Mucosa of rectum (tissue), 2 donors: ENCODE measurements around the gene NCOA7.

Experiments used
- H3K27ac ChIP-seq, 2 donors: one replicate each; pipeline ENCODE4 v1.7.0; 2013; ENCODE audit warnings: inconsistent platforms in 2 of 2, low read depth in 2 of 2, low read length in 2 of 2
- H3K27me3 ChIP-seq, 2 donors: one replicate each; pipeline ENCODE4 v1.7.0; 2013; ENCODE audit warnings: low read length in 2 of 2; ENCODE audit not compliant: control insufficient read depth in 2 of 2, insufficient read depth in 2 of 2
- H3K36me3 ChIP-seq, 2 donors: one replicate each; pipeline ENCODE4 v1.7.0; 2013; ENCODE audit warnings: low read length in 2 of 2; ENCODE audit not compliant: control insufficient read depth in 2 of 2, insufficient read depth in 2 of 2
- H3K4me1 ChIP-seq, 2 donors: one replicate each; pipeline ENCODE4 v1.7.0; 2013; ENCODE audit warnings: low read length in 2 of 2, mild to moderate bottlenecking in 1 of 2; ENCODE audit not compliant: control insufficient read depth in 2 of 2, insufficient read depth in 2 of 2
- H3K4me3 ChIP-seq, 2 donors: one replicate each; pipeline ENCODE4 v1.7.0; 2013; ENCODE audit warnings: low read length in 2 of 2
- H3K9ac ChIP-seq, 2 donors: one replicate each; pipeline ENCODE4 v1.7.0; 2013; ENCODE audit warnings: low read length in 2 of 2, low read depth in 1 of 2, mild to moderate bottlenecking in 1 of 2
- H3K9me3 ChIP-seq, 2 donors: one replicate each; pipeline ENCODE4 v1.7.0; 2013; ENCODE audit warnings: low read length in 2 of 2; ENCODE audit not compliant: control insufficient read depth in 2 of 2
- donor health status: healthy.
- donor health status: Normal muscosa, but diverticular disease.

Gene NCOA7

DNA sequence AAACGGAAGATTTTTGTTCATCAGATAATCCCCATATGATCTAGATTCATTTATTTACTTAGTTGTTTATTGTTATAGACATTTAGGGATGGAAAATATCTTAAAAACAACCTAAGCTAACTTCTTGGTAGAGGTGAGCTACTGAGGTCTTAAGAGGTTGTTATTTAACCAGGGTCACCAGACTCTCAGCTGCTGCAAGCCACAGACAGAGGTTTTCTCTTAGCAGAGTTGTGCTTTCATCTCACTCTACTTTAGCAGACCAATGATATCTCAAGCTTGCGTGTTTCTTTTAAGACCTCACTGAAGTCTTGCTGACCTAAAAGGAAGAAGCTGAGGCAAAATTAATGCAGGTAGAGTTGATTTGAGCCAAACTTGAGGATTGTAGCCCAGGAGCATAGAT, 43.6 kb downstream of the NCOA7 start:
- Histone ChIP-seq H3K4me3 (no peak overlapping the region), H3K9me3 (no peaks in the 10 kb centered on the region), H3K27me3 (no peaks in the 10 kb centered on the region), H3K27ac (peak overlapping the region in 1 of 2 donors; percentile 38), H3K4me1 (peaks cover 0 to 2% of the 10 kb centered on the region in 2 donors), H3K36me3 (no peaks in the 10 kb centered on the region), H3K9ac (no peak overlapping the region)

- Histone ChIP-seq H3K4me3 (no peak overlapping the region), H3K27ac (peak overlapping the region in 1 of 2 donors; percentile 38), H3K4me1 (peaks cover 0 to 2% of the 10 kb centered on the region in 2 donors), H3K27me3 (no peaks in the 10 kb centered on the region), H3K9ac (no peak overlapping the region), H3K36me3 (no peaks in the 10 kb centered on the region), H3K9me3 (no peaks in the 10 kb centered on the region)
Measured at GRCh38 chr6:125835221-125835744, 44.5 kb downstream of the NCOA7 start.

- H3K36me3 ChIP-seq = no peaks in the 10 kb centered on the region
- no peak overlapping the region for H3K27ac ChIP-seq
- H3K27me3 ChIP-seq = no peaks in the 10 kb centered on the region
- peaks cover 0 to 2% of the 10 kb centered on the region in 2 donors for H3K4me1 ChIP-seq
- H3K4me3 ChIP-seq = no peak overlapping the region
- H3K9me3 ChIP-seq = no peaks in the 10 kb centered on the region
- H3K9ac ChIP-seq = no peak overlapping the region
Measured at GRCh38 chr6:125836466-125836865, 45.7 kb downstream of the NCOA7 start.

DNA sequence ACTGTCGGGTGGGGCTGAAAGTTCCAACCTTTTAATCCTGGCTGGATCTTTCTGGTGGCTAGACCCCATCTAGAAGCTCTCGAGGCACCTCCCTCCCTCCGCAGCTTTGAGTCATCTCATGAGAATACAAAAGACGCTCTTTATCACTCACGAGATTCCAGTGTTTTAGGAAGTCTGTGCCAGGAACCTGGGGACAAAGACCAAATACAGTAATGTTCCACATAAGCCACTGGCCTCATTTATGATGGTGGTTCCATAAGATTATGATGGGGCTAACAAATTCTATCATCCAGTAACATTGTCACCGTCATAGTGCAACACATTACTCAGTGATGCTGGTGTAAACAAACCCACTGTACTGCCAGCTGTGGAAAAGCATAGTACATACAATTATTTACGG, 48.7 kb downstream of the NCOA7 start:
- peaks cover 0 to under 1% of the 10 kb centered on the region in 2 donors for H3K4me1 ChIP-seq
- no peak overlapping the region for H3K4me3 ChIP-seq
- no peak overlapping the region for H3K9ac ChIP-seq
- no peaks in the 10 kb centered on the region for H3K36me3 ChIP-seq
- H3K27ac ChIP-seq = no peak overlapping the region
- no peaks in the 10 kb centered on the region for H3K9me3 ChIP-seq
- no peaks in the 10 kb centered on the region for H3K27me3 ChIP-seq

- H3K9ac ChIP-seq = no peak overlapping the region
- H3K27ac ChIP-seq = no peak overlapping the region
Measured at GRCh38 chr6:125839879-125840278, 49.1 kb downstream of the NCOA7 start.

DNA sequence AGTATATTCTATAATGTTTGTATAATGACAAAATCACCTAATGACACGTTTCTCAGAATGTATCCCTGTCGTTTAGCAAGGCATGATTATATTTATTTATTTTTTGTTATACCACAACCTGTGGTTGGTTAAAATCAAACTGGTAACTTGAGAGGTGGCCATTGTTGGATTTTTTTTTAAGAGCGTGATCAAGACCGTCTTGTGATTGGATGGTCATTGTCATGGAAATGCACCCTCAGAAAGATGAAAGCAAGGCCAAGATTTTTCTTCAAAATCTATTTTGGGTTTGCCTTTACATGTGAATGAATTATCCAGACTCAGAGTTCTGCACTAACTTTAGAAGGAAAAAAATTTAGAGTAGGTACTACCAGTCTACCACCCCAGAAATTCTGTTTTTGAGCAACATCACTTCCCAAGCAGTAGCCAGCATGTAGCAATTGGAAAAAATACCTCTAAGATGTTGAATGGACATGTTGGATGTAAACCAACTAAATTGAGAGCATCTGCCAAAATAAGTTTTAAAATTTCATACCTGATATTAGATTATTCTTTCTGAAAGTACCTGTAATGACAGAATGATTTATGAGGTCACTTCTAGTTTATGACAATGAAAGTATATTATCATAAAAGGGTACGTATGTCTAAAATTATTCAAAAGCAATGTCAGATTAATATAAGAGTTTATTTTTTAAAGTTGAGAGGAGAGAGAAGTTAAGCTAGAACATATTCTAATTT, 50.8 kb downstream of the NCOA7 start:
- Histone ChIP-seq H3K4me1 (no peaks in the 10 kb centered on the region), H3K9me3 (no peaks in the 10 kb centered on the region), H3K9ac (no peak overlapping the region), H3K36me3 (no peaks in the 10 kb centered on the region), H3K4me3 (no peak overlapping the region), H3K27me3 (no peaks in the 10 kb centered on the region), H3K27ac (no peak overlapping the region)

More at GRCh38 chr6:125839879-125840278, 49.1 kb downstream of the NCOA7 start:
- no peak overlapping the region for H3K4me3 ChIP-seq
- no peaks in the 10 kb centered on the region for H3K9me3 ChIP-seq
- no peaks in the 10 kb centered on the region for H3K27me3 ChIP-seq
- H3K4me1 ChIP-seq = no peaks in the 10 kb centered on the region
- no peaks in the 10 kb centered on the region for H3K36me3 ChIP-seq

DNA sequence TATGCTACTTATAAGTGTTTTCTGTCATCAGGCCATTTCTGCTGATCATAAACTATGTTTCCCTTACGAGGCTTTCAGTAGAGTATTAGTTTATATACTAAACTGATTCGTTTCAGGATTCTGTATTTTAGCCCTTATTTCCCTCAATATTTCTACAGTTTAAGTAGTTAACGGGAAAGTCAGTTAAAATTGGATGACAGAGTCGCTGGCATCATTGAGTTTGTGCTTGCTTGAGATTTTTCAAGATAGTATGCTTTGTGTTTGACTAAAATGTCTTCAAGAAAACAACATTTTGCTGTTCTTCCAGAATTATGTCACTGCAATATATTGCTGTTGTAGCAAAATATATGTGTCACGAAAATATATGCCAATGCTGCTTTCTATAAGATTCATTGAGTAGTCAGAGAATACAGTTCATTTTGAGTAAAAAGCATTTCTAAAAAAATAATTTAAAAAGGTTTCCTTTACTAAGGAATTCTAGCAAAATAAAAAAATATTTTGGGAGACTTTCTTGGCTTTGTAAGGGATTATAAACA, 51.4 kb downstream of the NCOA7 start:
- Histone ChIP-seq H3K4me3 (no peak overlapping the region), H3K4me1 (no peaks in the 10 kb centered on the region), H3K27me3 (no peaks in the 10 kb centered on the region), H3K9me3 (no peaks in the 10 kb centered on the region), H3K27ac (no peak overlapping the region), H3K36me3 (no peaks in the 10 kb centered on the region), H3K9ac (no peak overlapping the region)

DNA sequence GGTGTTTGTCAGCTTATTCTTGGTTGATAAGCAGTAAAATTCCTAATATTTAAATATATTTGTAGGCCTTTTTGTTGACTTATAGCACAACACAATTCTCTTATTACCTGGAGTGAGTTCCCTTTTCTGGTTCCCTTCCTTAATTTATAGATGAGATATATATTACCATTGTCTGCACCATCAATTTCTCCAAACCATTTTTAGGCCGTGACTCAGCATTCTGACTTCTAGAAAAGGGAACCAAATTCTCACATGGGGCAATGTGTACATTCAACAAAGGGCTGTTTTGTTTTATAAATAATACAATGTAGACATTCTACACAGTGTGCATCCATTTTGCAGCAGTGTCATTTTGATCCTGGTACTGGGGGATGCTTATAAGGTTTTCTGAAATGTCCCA, 52.8 kb downstream of the NCOA7 start:
- H3K9me3 ChIP-seq = no peaks in the 10 kb centered on the region
- no peaks in the 10 kb centered on the region for H3K36me3 ChIP-seq
- H3K27ac ChIP-seq = no peak overlapping the region
- H3K27me3 ChIP-seq = no peaks in the 10 kb centered on the region
- no peak overlapping the region for H3K4me3 ChIP-seq
- no peak overlapping the region for H3K9ac ChIP-seq
- no peaks in the 10 kb centered on the region for H3K4me1 ChIP-seq

DNA sequence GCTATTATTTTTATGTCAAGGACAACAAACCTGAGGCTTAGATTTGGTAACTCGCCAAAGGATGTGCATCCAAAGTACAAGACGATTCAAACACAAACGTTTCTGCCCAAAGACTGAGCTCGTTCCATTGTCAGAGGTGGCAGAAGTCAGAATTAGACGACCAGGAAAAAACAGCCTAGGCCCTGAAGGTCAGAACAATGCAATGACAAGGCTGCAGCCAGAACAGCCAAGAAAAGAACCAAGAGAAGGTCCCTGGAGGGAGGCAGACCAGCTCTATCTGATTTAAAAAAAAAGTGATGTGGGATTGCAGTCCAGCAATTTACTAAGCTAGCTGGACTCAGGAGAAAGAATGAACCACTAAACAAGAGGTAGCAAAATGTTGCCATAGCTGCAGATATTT, 54.2 kb downstream of the NCOA7 start:
- H3K27me3 ChIP-seq = no peaks in the 10 kb centered on the region
- no peak overlapping the region for H3K9ac ChIP-seq
- no peaks in the 10 kb centered on the region for H3K36me3 ChIP-seq
- no peaks in the 10 kb centered on the region for H3K4me1 ChIP-seq
- H3K4me3 ChIP-seq = no peak overlapping the region
- H3K9me3 ChIP-seq = no peaks in the 10 kb centered on the region
- no peak overlapping the region for H3K27ac ChIP-seq

DNA sequence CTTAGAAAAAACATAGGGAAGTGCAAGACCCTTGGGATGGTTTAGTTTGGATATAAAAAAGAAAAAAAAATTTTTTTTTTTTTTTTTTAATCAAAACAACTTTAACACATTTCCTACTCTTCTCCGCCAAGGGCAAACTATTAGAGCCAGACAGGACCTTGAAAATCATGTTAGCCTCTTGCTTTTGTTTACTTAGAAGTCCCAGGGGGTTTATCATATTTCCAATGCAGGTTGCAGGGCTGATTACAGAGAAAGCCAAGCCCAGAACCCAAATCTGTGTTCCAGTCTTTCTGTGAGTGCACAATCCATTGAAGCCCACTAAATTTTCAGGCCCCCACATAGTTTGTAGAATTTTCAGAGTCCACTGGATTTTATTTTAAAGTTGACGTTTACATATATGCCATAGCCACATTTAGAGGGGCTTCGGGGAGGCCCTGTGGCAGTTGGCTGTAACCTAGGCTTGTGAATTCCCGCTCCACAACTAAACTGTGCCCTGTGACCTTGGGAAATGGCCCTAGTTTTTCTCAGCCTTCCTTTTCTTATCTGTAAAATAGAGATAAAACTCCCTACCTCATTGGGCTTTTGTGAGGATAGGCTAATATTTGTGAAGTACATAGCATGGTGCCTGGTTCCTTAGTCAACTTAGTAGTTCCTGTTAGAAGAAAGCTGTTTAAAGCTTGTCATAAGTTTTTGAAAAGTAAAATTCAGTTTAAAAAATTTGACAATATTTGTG, 55.7 kb downstream of the NCOA7 start:
- Histone ChIP-seq H3K9ac (no peak overlapping the region), H3K27ac (no peak overlapping the region), H3K36me3 (no peaks in the 10 kb centered on the region), H3K4me1 (no peaks in the 10 kb centered on the region), H3K4me3 (no peak overlapping the region), H3K27me3 (no peaks in the 10 kb centered on the region), H3K9me3 (no peaks in the 10 kb centered on the region)
